Neural crest cell (in vitro differentiated cells): Measurements from ENCODE around the gene CNDP2. TPM values are rescaled to one million over a fixed set of nuclear protein-coding genes. Genes with fewer than 3 reads are reported as not detected.
A peak's percentile ranks its signal among the peaks of the same experiment; 100 is the strongest.

ENCODE experiments used
- DNase-seq: peaks from one replicate; pipeline ENCODE4 v3.0.0; 2021; ENCODE audit warnings: low read depth, mixed read lengths, low spot score
- H3K27ac Mint-ChIP-seq: one replicate; pipeline ENCODE4 v1.8.0; 2021; ENCODE audit warnings: mild to moderate bottlenecking, mixed read lengths; ENCODE audit not compliant: unreplicated experiment
- H3K27me3 Mint-ChIP-seq: 2 replicates; pipeline ENCODE4 v1.8.0; 2021; ENCODE audit warnings: low read depth, mild to moderate bottlenecking, mixed read lengths
- H3K36me3 Mint-ChIP-seq: 2 replicates; pipeline ENCODE4 v1.8.0; 2021; ENCODE audit warnings: low read depth, mild to moderate bottlenecking, mixed read lengths
- H3K4me1 Mint-ChIP-seq: 2 replicates; pipeline ENCODE4 v1.8.0; 2021; ENCODE audit warnings: mixed read lengths
- H3K4me3 Mint-ChIP-seq: one replicate; pipeline ENCODE4 v1.8.0; 2021; ENCODE audit warnings: mild to moderate bottlenecking, mixed read lengths
- H3K9me3 Mint-ChIP-seq: 2 replicates; pipeline ENCODE4 v1.8.0; 2021; ENCODE audit warnings: mixed read lengths
- CTCF ChIP-seq: fragments of 200-600 bp; sonication (generic); conservative IDR thresholded peaks from 2 replicates; pipeline ENCODE4 v1.5.0; 2021; ENCODE audit warnings: antibody characterized with exemption, mild to moderate bottlenecking
- total RNA-seq: library from RNA; stranded (reverse); gene quantifications from 2 replicates; pipeline ENCODE4 v1.2.1, GENCODE V29; 2021

CNDP2 gene
- total RNA-seq, 1 donor from 2014 or later = 194 TPM

- no peak for DNase-seq
- no peak for TF ChIP-seq CTCF
- Mint-ChIP-seq H3K4me1 (peaks cover 1% of the 10 kb centered on the region), H3K36me3 (no peaks in the 10 kb centered on the region), H3K4me3 (no peak overlapping the region), H3K27ac (no peak overlapping the region), H3K9me3 (no peaks in the 10 kb centered on the region), H3K27me3 (no peaks in the 10 kb centered on the region)
Observed at GRCh38 chr18:74479486-74480148, 16.5 kb upstream of the CNDP2 start.

GRCh38 chr18:74480149-74480651 lies 16.0 kb upstream of the CNDP2 start:
- Mint-ChIP-seq H3K36me3 (no peaks in the 10 kb centered on the region), H3K4me3 (no peak overlapping the region), H3K27ac (no peak overlapping the region), H3K27me3 (no peaks in the 10 kb centered on the region), H3K4me1 (peaks cover 5% of the 10 kb centered on the region), H3K9me3 (no peaks in the 10 kb centered on the region)
- no peak for TF ChIP-seq CTCF
- DNase-seq = no peak

- no peak for DNase-seq
- no peak for TF ChIP-seq CTCF
- Mint-ChIP-seq H3K27me3 (no peaks in the 10 kb centered on the region), H3K36me3 (no peaks in the 10 kb centered on the region), H3K4me1 (peaks cover 18% of the 10 kb centered on the region), H3K27ac (no peak overlapping the region), H3K9me3 (no peaks in the 10 kb centered on the region), H3K4me3 (no peak overlapping the region)
Observed at GRCh38 chr18:74482697-74483096, 13.5 kb upstream of the CNDP2 start.

GRCh38 chr18:74486119-74486849 lies 9.9 kb upstream of the CNDP2 start:
- Mint-ChIP-seq H3K27ac (peak overlapping the region; percentile 6), H3K27me3 (peaks cover 2% of the 10 kb centered on the region)
- DNase-seq = no peak

GRCh38 chr18:74488354-74488753 lies 7.8 kb upstream of the CNDP2 start:
- peaks cover 18% of the 10 kb centered on the region for H3K4me1 Mint-ChIP-seq
- TF ChIP-seq CTCF = no peak
- H3K4me3 Mint-ChIP-seq = no peak overlapping the region
- peaks cover 4% of the 10 kb centered on the region for H3K27me3 Mint-ChIP-seq
- peaks cover 2% of the 10 kb centered on the region for H3K9me3 Mint-ChIP-seq
- H3K27ac Mint-ChIP-seq = no peak overlapping the region
- no peaks in the 10 kb centered on the region for H3K36me3 Mint-ChIP-seq
- no peak for DNase-seq

More at GRCh38 chr18:74486119-74486849, 9.9 kb upstream of the CNDP2 start:
- Mint-ChIP-seq H3K9me3 (no peaks in the 10 kb centered on the region), H3K36me3 (no peaks in the 10 kb centered on the region), H3K4me1 (peaks cover 18% of the 10 kb centered on the region), H3K4me3 (no peak overlapping the region)
- TF ChIP-seq CTCF = no peak
